Keratinocyte (primary cell): ENCODE data around the gene TLE1. TPM values are rescaled to one million over a fixed set of nuclear protein-coding genes. Genes with fewer than 3 reads are reported as not detected.

ENCODE experiments used
- DNase-seq: peaks from one replicate; pipeline ENCODE4 v3.0.0-alpha.2; 2011; ENCODE audit warnings: low read depth, missing footprints, low spot score
- FAIRE-seq: peaks from 2 replicates; lab custom pipeline; 2011; peaks lifted over from hg19 to GRCh38; lab: Jason Lieb, UNC
- H2AFZ ChIP-seq: 2 replicates; pipeline ENCODE4 v1.6.0; 2012; ENCODE audit warnings: low read length, control low read depth, inconsistent platforms; ENCODE audit not compliant: control insufficient read depth
- H3K27ac ChIP-seq: 2 replicates; pipeline ENCODE4 v1.5.1; 2011; ENCODE audit warnings: low read length; ENCODE audit not compliant: control insufficient read depth, insufficient read depth
- H3K27me3 ChIP-seq: 3 replicates; pipeline ENCODE4 v1.6.0; 2011; ENCODE audit warnings: low read length; ENCODE audit not compliant: control insufficient read depth, insufficient read depth; ENCODE audit errors: extremely low read depth
- H3K36me3 ChIP-seq, 2 experiments: 2 replicates in 1 of 2; 3 replicates in 1 of 2; pipeline ENCODE4 v1.5.1; 2011; ENCODE audit warnings: low read length in 2 of 2, mild to moderate bottlenecking in 1 of 2; ENCODE audit not compliant: control insufficient read depth in 2 of 2, insufficient read depth in 2 of 2; ENCODE audit errors: extremely low read depth in 1 of 2
- H3K4me1 ChIP-seq: 3 replicates; pipeline ENCODE4 v1.5.1; 2011; ENCODE audit warnings: low read length; ENCODE audit not compliant: control insufficient read depth, insufficient read depth; ENCODE audit errors: extremely low read depth
- H3K4me2 ChIP-seq: 3 replicates; pipeline ENCODE4 v1.6.0; 2011; ENCODE audit warnings: low read depth, low read length; ENCODE audit not compliant: control insufficient read depth, insufficient read depth; ENCODE audit errors: extremely low read depth
- H3K4me3 ChIP-seq, 3 experiments: fragments of 200-600 bp in 1 of 3; sonication (generic) in 1 of 3; 2 replicates in 2 of 3; 3 replicates in 1 of 3; pipeline ENCODE4 v1.5.1; 2011 to 2016; ENCODE audit warnings: low read length in 3 of 3, mild to moderate bottlenecking in 3 of 3, control low read depth in 2 of 3, inconsistent platforms in 1 of 3, low read depth in 1 of 3, mixed read lengths in 1 of 3, mixed run types in 1 of 3, moderate library complexity in 1 of 3; ENCODE audit not compliant: control insufficient read depth in 2 of 3, insufficient read depth in 2 of 3; ENCODE audit errors: extremely low read depth in 1 of 3
- H3K79me2 ChIP-seq: 2 replicates; pipeline ENCODE4 v1.6.0; 2012; ENCODE audit warnings: low read length; ENCODE audit not compliant: control insufficient read depth, insufficient read depth
- H3K9ac ChIP-seq: 3 replicates; pipeline ENCODE4 v1.6.0; 2011; ENCODE audit warnings: low read length; ENCODE audit not compliant: control insufficient read depth, insufficient read depth; ENCODE audit errors: extremely low read depth
- H3K9me1 ChIP-seq: 3 replicates; pipeline ENCODE4 v1.6.0; 2011; ENCODE audit warnings: low read length; ENCODE audit not compliant: control insufficient read depth, insufficient read depth; ENCODE audit errors: extremely low read depth
- H3K9me3 ChIP-seq: 2 replicates; pipeline ENCODE4 v1.5.1; 2012; ENCODE audit warnings: low read depth, low read length; ENCODE audit not compliant: control insufficient read depth
- H4K20me1 ChIP-seq: 3 replicates; pipeline ENCODE4 v1.6.0; 2011; ENCODE audit warnings: low read length; ENCODE audit not compliant: control insufficient read depth, insufficient read depth; ENCODE audit errors: extremely low read depth
- CTCF ChIP-seq, 3 experiments: IDR thresholded peaks in 1 of 3; conservative IDR thresholded peaks in 1 of 3; optimal IDR thresholded peaks in 1 of 3; 2 replicates in 2 of 3; 3 replicates in 1 of 3; pipeline versions ENCODE3 to v1.5.1; 2011; ENCODE audit warnings: low read length in 3 of 3, mild to moderate bottlenecking in 3 of 3, moderate library complexity in 2 of 3, control low read depth in 1 of 3, inconsistent platforms in 1 of 3; ENCODE audit not compliant: insufficient read depth in 2 of 3; ENCODE audit errors: extremely low read depth in 1 of 3
- EZH2 ChIP-seq: IDR thresholded peaks from one replicate; pipeline ENCODE4 v1.6.1; 2012; ENCODE audit warnings: inconsistent platforms, mild to moderate bottlenecking, low read length, moderate library complexity
- dilution Hi-C: fragments of 300-500 bp; cut with MboI; formaldehyde crosslinking; loops from one replicate; pipeline ENCODE4 v1.7.0; 2020; ENCODE audit warnings: low sequenced_read_pairs; ENCODE audit not compliant: extremely low pct_ligation_motif_present
- polyA plus RNA-seq, 5 experiments: library from polyadenylated mRNA; depleted of rRNA in 3 of 5; stranded (reverse) in 3 of 5; stranded (forward) in 1 of 5; unstranded in 1 of 5; fragments of >200 nt; gene quantifications; 1 replicate in 1 of 5; 2 replicates in 3 of 5; 3 replicates in 1 of 5; pipeline versions ENCODE4 v1.2.1 to v1.2.3, GENCODE V29; 2011 to 2012; ENCODE audit warnings: missing spikeins in 2 of 5, low read depth in 1 of 5, low replicate concordance in 1 of 5

The TLE1 gene
- polyA plus RNA-seq, 1 donor (not counting 4 experiments of a cell fraction or from before 2014, with no cell fraction given): 29.6 TPM

GRCh38 chr9:81621785-81622259 lies 67.5 kb downstream of the TLE1 start:
- Histone ChIP-seq H3K9me3 (no peaks in the 10 kb centered on the region), H4K20me1 (no peaks in the 10 kb centered on the region), H3K27ac (no peak overlapping the region), H3K36me3 (peaks cover 6 to 11% of the 10 kb centered on the region in 2 experiments), H2AFZ (no peak overlapping the region), H3K9ac (no peak overlapping the region), H3K27me3 (no peaks in the 10 kb centered on the region), H3K4me1 (peaks cover 20% of the 10 kb centered on the region), H3K79me2 (no peaks in the 10 kb centered on the region), H3K4me3 (no peak overlapping the region), H3K4me2 (no peak overlapping the region), H3K9me1 (no peaks in the 10 kb centered on the region)
- FAIRE-seq (no peak), DNase-seq (no peak)
- TF ChIP-seq CTCF (optimal IDR thresholded peaks at IDR 0.05 in 1 of 3, IDR thresholded peaks at IDR 0.05 in 1 of 3, conservative IDR thresholded peaks at IDR 0.05 in 1 of 3; ENCODE audit: extremely low read depth in 1 of 3, insufficient read depth in 2 of 3, low read length in 3 of 3): no peak
- no peak for TF ChIP-seq EZH2
- dilution Hi-C loops: no loop called here

- Histone ChIP-seq H3K79me2 (no peaks in the 10 kb centered on the region), H3K27me3 (no peaks in the 10 kb centered on the region), H4K20me1 (no peaks in the 10 kb centered on the region), H3K9ac (no peak overlapping the region), H3K4me3 (no peak overlapping the region), H3K9me1 (no peaks in the 10 kb centered on the region), H3K36me3 (peaks cover 6 to 12% of the 10 kb centered on the region in 2 experiments), H3K27ac (no peak overlapping the region), H3K9me3 (no peaks in the 10 kb centered on the region), H3K4me1 (peaks cover 13% of the 10 kb centered on the region), H2AFZ (no peak overlapping the region), H3K4me2 (no peak overlapping the region)
- dilution Hi-C loops: no loop called here
- DNase-seq (no peak), FAIRE-seq (no peak)
- TF ChIP-seq CTCF (optimal IDR thresholded peaks at IDR 0.05 in 1 of 3, IDR thresholded peaks at IDR 0.05 in 1 of 3, conservative IDR thresholded peaks at IDR 0.05 in 1 of 3; ENCODE audit: extremely low read depth in 1 of 3, insufficient read depth in 2 of 3, low read length in 3 of 3): no peak
- TF ChIP-seq EZH2: no peak
Observed at GRCh38 chr9:81621118-81621517, 68.2 kb downstream of the TLE1 start.
